Stimulated activated CD4-positive, alpha-beta T cell treated with anti-CD3 and anti-CD28 coated beads, Interleukin-15, amount 100 ng/mL, for 1 hour (primary cell): Measurements from ENCODE around the gene NEGR1.

Source experiments
- DNase-seq, 2 donors: peaks; one replicate each; pipeline ENCODE4 v3.0.0-alpha.2; 2020; ENCODE audit warnings: low read depth in 1 of 2, low spot score in 1 of 2

NEGR1 gene

DNA sequence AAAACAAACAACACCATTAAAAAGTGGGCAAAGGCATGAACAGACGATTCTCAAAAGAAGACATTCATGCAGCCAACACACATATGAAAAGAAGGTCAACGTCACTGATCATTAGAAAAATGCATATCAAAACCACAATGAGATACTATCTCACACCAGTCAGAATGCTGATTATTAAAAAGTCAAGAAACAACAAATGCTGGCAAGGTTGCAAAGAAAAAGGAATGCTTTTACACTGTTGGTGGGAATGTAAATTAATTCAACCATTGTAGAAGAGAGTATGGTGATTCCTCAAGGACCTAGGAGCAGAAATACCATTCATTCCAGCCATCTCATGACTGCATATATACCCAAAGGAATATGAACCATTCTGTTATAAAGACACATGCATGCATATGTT is 419.6 kb downstream of the NEGR1 start:
- no peak for DNase-seq

DNA sequence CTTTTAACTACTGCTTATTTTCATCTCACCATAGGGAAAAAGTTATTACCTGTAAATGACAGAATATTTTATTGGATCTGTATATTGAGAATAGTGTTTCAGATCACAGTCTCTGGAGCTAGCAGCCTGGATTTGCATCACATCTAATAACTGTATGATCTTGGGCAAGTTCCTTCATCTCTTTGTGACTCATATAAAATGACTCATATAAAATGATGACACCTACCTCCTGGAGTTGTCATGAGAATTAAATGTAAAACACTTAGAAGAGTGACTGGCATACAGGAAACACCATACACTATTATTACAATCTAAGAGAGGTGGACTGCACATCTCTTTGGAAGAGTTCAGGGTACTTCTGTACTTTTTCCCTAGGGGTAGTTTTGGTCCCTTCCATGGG is 421.3 kb downstream of the NEGR1 start:
- DNase-seq: no peak

DNA sequence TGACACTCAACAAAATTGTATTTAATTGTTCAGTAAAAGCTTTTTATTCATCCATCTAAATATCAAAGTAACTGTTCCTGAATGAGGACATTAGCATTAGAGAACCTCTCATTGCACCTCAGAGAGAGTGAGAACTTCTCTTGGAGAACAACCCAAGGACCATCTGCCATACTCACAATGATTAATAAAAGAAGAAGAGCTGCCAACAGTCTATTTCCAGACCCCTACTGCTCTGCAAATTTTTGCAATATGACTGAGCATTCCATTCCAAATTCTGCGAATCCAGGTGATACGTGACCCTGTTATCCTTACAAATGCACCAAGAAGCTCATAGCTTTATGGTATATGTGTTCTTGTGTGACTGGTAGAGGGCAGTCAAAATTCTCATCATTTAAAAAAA is 422.5 kb downstream of the NEGR1 start:
- DNase-seq: no peak

DNA sequence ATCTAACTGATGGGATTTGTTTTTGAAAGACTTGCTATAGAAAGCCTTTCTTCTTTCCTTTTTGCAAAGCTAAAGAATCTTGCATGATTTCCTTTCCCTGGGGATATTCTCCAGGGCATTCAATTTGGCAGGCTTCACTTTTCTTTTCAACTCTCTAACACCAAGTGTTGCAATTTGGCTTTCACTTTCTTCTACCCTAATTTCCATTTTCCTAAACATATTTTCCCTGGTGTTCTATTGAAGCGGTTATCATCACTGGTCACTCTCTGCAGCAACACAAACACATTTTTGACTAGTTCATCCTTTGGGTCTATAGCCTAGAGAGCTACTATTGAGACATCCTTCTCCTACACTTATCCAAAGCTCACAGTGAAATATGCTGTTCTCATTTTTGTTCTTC is 424.5 kb downstream of the NEGR1 start:
- DNase-seq: no peak

DNA sequence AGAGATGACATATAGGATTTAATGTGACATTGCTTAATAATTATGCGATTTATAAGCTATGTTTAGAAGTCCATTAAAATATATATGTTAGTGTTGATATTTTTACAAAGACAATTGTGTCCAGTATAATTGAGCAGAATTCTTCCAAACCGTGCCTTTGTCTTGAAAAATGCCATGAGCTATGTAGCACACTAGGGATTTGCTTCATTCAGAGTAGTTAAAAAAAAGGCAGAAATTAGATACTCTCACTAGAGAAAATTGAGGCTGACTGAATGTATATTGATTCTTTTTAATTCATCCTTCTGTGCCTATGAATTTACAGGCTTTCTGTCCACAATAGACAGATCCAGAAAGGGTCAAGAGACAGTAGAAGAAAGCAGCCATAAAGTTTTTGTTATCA is 429.0 kb downstream of the NEGR1 start:
- DNase-seq: no peak

DNA sequence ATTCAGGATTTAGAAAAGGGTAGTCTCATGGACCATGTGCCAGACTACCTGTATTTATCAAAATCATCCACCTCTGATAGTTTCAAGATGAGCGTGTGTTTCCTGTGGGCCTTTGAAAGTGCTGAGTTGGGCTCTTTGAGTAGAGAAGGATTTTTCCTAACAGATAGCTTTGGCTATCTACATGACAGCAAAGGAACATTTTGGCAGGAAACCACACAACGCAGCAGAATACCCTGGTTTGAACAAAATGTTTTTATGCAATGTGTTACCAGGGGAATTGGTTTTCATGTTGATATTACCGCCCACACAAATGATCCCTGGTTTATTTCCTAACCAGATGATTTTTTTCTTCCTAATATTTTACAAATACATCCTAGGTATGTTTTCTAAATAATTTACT is 431.4 kb downstream of the NEGR1 start:
- DNase-seq: no peak

DNA sequence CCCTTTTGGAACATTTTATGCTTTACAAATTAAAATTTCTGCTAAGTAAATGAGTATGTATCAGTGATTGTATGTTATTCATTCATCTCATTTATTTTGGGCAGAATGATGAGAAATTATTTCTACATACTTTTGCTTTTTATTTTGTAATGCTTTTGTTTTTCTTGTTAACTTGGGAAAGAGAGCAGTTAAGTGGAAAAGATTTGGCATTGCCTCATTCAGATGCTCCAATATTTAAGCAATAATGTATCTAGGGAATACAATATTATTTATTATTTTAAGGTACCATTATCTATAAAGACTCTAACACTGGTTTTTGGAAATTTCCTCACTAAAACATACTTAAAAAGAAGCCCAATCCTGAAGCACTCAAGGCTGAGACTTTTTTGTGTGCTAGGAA is 431.8 kb downstream of the NEGR1 start:
- DNase-seq: no peak

DNA sequence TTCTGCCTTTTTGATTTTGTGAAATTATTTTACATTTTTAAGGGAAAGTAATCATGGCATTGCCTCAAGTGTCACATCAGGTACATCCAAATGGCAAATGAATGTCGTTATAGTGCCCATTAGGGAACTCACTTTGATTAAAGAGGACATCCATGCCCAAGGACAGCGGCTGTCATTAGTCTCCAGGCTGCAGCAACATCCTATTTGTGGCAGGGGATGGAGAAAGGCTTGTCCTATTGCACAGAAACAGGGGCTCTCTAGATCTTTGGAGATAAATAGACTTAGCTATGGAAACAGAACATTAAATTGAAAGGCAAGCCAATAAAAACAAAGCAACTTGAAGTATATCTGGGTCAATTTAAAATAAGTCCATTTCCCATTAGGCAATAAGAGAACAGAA is 439.3 kb downstream of the NEGR1 start:
- DNase-seq: no peak

DNA sequence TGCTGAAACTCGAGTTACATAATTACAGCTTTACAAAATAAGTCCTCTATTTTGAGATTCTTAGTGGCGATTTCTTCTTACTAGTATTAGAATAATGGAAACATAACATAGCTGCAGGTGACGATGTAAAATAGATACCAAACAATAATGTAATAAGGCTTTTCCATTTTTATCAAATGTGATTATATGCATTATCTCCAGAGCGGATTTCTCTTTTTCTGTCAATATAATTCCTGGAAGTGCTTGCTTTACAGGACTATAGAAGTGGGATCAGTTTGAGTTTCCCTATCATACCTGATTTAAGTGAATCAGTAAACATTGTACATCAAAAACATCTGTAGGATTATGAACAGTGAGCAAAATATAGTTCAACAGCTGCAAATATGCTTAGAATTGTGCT is 442.5 kb downstream of the NEGR1 start:
- no peak for DNase-seq

DNA sequence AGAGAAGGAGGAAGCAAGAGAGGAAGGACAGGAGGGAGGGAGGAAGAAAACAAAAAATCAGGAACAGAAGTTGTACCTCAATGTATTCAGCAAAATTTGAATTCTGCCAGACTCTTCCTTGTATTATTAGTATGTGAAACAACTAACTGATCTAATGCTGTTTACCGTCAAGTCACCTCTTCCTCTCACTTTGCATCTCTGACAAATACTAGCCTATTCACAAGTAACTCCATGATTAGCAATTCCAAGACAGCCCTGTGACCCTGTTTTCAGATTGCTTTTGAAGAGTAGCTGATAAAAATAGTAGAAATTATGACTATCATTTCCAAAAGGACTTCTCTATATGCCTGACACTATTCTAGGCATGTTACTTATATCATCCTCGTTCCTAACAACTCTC is 445.4 kb downstream of the NEGR1 start:
- DNase-seq: no peak

DNA sequence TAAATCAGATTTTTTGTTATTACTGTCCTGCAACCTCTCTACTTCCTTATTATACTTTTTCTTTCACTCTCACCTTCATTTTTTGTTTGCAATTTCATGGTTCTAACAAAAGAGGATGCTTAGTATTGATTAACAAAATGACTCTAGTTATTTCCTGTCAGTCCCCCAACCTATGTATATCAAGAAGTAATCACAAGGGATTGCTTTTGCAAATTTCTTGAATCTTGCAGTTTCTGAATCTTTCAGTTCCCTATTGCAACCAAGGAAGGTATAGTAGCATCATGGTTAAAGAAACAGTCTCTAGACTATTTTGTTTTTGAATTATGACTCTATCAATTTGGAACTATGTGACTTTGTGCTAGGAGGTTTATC is 446.9 kb downstream of the NEGR1 start:
- DNase-seq: no peak

DNA sequence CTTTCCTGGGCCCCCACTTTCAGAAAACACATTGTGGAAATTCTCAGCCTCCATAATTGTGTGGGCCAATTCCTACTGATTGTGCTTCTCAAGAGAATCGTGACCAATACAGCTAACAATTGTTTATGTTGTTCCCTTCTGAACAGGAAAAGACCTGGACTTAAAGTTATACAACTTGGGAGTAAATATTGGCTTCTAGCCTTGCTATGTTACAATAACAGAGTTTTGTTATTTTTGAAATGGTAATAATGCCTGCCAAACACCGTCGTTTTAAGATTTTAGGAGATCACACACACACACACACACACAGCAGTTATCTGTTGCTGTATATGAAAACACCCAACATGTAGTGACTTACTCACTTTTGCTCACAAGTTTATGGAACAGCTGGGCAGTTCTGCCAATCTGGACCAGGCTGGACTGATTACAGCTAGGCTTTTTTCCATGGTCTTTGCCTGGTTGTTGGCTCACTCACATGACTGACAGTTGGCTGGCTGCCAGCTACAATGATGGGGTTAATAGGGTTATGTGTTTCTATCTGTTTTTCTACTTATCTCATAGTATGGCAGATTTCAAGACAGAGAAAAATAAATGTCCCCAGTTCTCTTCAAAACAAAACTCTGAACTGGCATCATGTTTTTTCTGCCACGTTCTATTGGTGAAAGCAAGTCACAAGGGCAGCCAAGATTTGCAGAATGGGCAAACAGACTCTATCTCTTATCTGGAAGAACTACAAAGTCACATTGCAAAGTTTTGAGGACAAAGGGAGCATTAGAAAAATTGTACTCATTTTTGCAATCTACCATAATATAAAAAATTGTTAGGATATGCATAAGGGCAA is 447.5 kb downstream of the NEGR1 start:
- DNase-seq: no peak

DNA sequence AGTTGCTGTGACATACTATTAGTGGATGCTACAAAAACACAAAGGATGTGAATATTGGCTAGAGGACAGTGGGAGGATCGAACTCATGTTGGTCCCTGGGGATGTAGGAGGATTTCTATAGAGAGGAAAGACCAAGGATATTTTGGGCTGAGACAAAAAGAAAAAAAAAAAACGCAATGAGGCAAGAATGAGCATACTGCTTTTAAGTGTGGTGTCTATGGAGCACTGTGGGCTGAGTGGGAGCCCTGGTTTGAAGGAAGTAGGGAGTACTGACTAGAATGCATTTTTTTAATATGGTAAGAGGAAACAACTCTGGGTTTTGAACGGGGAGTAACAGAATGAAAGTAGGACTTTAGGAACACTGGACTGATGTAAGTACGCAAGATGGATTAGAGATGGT is 450.7 kb downstream of the NEGR1 start:
- no peak for DNase-seq

DNA sequence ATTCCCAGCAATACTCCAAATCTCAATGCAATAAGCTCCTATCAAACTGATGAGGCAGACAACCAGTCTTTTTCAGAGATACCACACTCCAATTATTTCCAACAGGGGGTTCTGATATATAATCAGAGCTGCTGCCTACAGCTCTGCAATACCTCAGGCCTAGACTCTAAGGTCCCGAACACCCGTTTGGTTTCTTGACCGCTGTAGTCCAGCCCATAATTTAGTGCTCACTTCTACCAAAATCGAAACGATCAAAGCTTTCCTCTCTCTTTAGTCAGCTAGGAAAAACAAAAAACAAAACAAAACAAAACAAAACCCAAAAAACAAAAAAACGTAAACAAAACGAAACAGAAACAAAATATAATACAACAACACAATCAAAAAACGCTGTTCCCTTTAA is 453.0 kb downstream of the NEGR1 start:
- DNase-seq: no peak

DNA sequence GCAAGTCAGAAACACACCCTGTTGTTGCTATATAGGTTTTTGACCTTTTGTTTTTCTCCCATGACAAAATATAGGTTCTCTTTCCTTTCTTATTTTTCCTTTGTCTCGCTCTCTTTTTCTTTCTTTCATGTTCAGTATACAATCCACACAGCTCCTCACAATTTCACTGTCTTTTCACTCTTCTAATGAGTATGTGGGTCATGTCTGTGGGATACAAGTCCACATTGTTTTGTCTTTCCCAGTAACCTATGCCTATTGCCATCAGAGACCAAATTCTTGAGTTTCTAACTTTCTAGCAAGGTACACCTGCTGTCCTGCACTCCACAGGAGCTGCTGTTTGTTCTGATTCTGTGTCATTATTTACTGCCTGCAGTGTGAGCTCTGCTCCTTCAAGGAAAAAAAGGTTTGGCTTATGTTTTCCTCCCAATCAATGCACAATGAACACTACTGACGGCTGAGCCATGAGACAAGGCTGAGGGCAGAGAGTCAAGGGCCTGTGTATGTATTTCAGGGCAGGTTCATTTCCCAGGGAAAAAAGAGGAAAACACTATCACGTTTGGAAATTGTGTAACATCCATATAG is 453.8 kb downstream of the NEGR1 start:
- no peak for DNase-seq

DNA sequence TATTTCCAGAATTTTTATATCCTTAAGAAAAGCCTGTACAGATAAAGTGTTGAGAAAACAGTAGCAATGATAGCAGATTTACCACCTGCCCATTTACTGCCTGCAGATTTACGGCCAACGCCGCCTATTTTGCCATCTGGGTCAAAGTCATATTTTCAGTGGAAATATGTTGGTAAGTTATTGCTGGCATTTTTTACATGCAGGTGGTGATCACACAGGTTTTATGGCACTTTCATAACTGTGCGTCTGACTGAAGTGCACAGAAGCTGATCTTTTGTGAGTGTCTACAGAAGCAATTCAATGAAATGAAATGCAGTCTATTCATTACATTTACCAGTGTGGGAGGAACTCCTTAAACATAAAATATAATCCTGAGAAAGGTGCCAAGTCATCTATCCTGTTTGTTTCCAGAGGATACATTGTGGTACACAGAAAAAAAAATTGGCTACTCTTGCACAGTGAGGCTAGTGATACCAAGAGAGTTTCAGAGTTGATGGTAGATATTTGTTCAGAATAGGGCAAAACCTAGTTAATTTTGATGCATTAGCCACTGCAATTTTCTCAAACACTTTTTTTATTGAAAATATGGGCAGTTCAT is 458.5 kb downstream of the NEGR1 start:
- no peak for DNase-seq

DNA sequence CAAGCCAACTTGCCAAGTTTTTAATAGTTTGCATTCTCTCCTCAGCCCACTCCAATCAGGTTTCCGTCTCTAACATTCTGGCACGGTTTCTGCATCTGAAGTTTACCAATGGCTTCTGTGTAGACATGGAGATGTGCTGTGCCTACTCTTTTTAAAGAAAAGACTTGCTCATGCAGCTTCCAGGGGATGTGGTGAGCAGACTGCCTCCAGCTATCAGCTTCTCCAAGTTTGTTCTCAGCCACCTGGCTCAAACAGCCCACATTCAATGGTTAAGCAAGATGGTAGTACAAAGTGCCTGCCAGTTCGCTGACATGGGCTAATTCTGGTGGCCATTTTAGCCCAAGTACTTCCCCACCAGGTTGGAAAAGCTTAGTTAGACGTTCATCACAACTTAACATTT is 465.3 kb downstream of the NEGR1 start:
- no peak for DNase-seq

DNA sequence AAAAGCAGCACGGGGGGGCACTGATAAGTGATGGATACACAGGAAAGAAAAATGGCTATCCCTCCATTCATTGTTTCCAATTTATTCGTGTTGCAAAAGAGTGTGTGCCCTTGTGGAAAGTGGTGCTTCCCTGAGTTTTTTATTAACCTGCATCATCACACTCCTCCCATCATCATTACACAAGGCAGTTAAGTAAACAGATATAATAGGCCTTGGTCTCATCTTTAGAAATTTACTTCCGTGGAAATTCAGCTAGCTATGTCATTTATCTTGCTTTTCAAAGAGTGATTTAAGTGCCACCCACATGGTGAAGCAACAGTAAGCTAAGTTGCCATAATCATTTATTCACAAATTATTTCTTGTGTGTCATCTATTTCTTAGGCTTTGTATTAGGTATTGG is 473.3 kb downstream of the NEGR1 start:
- DNase-seq: no peak

DNA sequence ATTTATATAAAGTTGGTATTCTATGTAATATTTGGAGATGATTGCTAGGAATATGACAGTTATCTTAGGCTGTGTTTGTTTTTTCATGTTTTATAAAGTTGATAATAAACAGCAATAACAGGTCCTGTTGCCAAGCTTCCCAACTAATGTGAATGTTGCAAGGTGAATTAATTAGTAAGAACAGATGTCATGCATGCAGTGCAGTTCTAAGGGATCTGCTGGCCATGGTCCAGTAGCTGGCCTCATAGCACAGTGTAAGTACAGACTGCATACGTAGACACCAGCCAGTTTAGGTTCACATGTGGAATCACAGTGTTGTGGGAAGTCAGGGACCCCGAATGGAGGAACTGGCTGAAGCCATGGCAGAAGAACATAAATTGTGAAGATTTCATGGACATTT is 478.2 kb downstream of the NEGR1 start:
- DNase-seq: no peak

DNA sequence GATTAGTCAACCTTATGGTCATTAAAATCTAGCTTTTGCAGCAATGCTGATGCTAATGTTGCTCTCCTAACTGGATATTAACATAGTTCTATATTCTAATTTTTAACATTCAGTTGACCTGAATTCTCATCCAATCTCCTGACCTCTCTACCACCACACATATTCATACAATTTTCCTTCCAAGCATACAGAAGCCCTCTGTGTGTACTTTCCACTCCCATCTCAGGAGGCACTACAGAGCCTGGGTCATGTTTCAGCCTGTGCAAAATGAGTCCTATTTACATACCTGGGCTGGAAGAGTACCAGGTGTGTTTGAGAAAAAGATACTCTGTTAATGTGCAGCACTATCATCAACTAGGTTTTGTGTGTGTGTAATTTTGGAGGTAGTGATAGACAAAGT is 486.3 kb downstream of the NEGR1 start:
- DNase-seq: no peak

DNA sequence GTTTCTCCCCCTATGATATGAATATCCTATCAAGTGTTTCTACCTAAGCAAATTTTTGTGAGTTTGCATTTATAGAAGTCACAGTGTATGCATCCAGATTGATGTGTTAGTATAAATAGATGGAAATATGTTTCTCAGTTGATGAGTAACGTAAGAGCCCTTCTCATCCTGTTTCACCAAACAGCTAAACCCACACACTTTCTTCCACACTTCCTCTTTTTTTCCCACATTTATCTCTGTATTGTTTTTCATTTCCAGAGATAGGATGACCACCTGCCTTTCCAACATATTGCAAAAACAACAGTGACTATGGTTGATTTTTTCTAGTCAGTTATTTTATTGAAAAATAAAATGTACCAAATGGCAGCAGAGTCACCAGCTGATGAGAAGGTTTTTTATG is 490.1 kb downstream of the NEGR1 start:
- no peak for DNase-seq

DNA sequence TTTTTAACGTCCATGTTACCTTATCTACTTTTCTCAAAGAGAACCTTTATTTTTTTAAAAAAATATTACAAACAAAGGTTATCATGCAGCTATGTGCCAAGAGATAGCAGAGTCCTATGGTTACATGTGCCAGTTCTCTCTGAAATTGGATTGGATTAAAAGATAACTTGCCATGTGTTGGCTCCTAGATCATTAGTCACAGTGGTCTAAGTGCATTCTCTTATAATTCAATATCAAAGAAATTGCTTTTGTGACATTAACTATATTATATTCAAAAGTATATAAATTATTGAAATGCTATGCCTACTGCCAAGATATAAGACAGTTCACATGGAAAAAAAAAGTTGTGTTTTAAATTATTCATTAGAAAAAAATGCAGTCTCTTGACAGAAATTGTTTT is 494.2 kb downstream of the NEGR1 start:
- no peak for DNase-seq

DNA sequence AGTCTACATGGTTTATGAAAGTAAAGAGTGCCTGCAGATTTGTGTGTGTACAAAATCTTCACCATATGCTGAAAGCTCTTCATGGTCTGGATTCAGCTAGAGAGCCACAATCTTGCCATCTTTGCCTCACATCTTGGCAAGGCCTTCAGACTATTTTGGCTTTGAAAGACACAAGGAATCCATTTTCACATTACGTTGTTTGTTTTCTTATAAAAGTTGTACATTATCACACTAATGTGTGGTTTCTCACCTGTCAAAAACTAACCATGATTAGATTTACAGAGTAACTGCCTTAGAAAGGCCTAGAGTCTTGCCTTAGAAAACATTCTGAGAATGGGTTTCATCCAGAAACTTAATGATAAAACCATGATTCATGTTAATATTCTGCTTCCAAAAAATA is 494.6 kb downstream of the NEGR1 start:
- DNase-seq: no peak
